ENCODE measurements around the gene MYRFL.
A peak's percentile ranks its signal among the peaks of the same experiment; 100 is the strongest.
"Not testable (repeated sequence)": the region's sequence is repeated elsewhere in the genome, so short reads cannot be mapped to it uniquely, and the experiment has no call there.

The MYRFL gene

DNA sequence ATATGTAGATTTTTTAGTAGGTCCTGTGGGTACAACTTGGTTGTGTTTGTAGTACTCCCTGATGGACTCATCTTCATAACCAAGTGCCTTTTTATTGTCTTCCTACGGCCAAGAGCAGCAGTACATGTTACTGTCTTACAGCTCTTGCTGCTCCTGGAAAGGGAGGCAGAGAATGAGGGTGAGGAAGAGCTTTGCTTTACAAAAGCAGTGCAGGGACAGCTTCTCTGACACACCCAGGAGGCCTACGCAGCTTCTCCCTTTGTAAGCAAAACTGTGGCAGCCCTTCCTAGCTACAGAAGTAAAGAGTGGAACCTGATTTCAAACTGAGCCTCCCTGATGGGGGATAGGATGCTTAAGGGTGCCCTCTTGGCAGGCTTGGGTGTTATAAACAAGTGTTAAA lies 18.6 kb downstream of the MYRFL start:
- DNase-seq (ENCODE audit: low spot score) = no peak

DNA sequence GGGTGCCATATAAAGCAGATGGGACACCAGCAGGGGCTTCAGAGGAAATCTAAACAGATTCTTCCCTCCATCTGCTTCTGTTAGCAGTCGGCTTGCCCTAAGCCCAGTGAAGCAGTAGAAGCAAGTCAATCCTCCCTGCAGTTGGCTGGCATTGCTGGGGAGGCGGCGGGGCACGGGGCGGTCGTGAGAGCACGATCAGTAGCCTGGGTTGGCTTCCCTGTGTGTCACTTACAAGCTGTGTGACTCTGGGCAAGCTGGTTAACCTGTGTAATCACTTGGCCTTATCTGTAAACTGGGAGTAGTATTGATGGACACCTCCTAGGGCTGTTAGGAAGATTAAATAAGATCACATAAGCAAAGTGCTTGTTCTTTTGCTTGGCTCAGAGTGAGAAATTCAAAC lies 19.4 kb downstream of the MYRFL start:
- no peak for DNase-seq (ENCODE audit: low spot score)

DNA sequence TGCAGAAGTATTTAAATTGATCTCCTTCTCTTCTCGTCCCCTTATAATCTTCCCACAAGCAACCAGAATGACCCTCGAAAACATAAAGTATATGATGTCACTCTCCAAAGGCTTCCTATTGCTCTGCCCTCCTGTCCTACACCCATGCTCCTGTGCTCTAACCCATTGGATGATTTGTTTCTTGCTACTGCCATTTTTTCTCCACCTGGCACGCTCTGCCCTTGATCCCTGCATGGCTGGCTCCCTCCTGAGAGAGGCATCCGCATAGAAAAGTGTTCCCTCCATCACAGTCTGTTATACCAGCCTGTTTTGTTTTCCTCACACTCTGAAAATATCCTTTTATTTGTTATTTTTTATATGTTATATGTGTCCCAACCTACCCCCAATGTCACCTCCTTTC lies 19.8 kb downstream of the MYRFL start:
- DNase-seq (ENCODE audit: low spot score) = no peak

DNA sequence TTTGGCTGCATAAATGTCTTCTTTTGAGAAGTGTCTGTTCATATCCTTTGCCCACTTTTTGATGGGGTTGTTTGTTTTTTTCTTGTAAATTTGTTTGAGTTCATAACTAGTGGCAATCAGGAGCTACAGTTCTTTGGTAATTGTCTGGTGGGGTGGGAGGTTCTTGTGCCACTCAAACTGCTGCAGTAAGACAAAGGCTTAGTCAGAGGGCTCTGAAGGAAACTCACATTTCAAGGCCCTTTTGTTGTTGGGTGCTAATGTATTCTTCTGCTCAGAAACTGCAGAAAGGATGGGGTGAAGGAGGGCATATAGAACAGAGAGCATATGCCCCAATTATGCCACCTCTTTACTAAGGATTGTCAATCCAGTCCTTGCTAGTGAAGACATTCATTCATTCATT lies 21.9 kb downstream of the MYRFL start:
- no peak for DNase-seq (ENCODE audit: low spot score)

DNA sequence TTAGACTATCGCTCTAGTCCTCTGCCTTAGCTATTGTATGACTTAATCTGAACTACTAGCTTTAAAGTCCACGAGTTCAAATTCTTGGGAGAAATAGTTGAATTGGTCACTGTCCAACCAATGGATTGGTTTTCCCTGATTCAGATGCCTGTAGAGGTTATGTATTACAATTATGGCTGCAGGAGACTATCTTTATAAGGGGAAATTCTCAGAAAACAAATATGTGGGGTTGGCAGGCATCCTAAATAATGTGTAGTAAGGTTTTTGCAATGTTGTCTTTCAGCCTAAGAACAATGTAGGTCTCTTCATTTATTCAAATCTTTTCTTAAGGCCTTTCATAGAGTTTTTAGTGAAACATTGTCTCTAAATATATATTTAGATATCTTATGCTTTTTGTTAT lies 26.9 kb downstream of the MYRFL start:
- DNase-seq (ENCODE audit: low spot score) = no peak

DNA sequence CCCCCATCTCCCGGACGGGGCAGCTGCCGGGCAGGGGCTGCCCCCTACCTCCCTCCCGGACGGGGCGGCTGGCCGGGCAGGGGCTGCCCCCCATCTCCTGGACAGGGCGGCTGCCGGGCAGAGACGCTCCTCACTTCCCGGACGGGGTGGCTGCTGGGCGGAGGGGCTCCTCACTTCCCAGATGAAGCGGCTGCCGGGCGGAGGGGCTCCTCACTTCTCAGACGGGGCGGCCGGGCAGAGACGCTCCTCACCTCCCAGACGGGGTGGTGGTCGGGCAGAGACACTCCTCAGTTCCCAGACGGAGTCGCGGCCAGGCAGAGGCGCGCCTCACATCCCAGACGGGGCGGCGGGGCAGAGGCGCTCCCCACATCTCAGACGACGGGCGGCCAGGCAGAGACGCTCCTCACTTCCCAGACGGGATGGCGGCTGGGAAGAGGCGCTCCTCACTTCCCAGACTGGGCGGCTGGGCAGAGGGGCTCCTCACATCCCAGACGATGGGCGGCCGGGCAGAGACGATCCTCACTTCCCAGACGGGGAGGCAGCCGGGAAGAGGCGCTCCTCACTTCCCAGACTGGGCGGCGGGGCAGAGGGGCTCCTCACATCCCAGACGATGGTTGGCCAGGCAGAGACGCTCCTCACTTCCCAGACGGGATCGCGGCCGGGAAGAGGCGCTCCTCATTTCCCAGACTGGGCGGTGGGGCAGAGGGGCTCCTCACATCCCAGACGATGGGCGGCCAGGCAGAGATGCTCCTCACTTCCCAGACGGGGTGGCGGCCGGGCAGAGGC lies 28.3 kb downstream of the MYRFL start:
- DNase-seq (ENCODE audit: low spot score) = not testable (repeated sequence)

DNA sequence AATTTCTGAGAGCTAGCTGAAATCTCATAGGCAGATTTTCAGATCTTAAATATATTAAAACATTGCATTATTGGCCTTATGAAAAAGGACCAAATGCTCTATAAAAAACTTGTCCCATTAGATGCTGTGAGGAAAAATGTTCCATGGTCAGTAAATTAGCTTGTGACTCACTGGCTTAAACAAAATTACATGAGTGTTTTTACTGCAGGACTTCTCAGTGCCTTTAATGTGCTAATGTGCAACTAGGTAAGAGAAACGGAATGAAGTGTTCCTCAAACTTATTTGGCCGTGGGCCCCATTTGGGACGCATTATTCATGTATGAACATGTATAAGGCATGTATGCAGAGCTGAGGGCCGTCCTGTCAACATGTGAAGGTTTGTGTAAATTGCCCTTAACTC lies 41.7 kb downstream of the MYRFL start:
- no peak for DNase-seq (ENCODE audit: low spot score)

DNA sequence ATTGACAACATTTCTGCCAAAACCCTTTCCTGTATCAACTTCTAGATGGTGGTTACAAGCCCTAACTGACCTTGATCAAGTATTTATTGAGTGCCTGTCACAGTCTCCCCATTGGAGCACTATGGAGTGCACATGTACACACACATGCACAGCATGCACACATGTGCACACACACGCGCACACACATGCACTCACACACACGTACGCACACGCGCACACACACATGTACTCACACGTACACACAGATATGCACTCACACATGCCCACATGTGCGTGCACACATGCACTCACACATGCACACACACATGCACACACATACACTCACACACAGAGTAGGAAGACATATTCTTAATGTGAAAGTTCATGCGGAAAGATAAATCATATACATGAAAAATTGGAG lies 43.7 kb downstream of the MYRFL start:
- no peak for DNase-seq (ENCODE audit: low spot score)

DNA sequence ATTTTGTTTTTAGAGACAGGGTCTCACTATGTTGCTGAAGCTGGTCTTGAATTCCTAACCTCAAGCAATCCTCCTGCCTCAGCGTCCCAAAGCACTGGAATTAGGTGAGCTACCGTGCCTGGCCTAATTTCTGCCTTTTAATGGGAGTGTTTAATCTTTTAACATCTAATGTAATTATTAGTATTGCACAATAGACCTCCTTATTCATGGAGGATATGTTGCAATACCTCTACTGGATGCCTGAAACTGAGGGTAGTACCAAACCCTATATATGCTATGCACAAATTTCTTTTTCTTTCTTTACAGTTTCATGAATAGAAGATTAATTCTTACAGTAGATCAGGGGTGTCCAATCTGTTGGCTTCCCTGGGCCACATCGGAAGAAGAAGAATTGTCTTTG lies 47.8 kb downstream of the MYRFL start:
- no peak for DNase-seq (ENCODE audit: low spot score)

DNA sequence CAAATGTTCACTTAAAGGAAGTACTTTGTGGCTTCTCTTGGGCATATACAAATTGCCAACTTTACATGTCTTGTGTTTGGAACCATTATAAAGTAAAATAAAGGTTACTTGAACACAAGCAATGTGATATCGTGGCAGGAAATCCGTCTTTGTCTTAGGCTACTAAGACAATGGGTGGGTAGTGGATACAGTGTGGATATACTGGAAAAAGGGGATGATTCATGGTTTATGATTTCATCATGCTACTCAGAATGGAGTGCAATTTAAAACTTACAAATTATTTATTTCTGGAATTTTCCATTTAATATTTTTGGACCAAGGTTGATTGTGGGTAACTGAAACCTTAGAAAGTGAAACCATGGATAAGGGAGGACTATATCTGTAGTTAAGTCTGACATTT lies 48.4 kb downstream of the MYRFL start:
- DNase-seq (ENCODE audit: low spot score) = no peak

DNA sequence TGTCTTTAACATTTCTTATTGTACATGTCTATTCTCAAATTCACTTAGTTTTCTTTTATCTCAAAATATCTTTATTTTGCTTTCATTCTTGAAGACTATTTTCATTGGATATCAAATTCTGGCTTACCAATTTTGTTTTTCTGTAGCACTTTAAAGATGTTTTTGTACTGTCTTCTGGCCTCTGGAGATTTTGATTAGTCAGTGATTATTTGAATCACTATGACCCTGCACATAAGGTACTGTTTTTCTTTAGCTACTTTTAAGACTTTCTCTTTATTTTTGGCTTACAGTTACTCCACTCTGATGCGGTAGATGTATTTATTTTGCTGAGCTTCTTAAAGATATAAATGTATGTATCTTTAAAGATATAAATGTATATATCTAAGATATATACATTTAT lies 49.6 kb downstream of the MYRFL start:
- no peak for DNase-seq (ENCODE audit: low spot score)

DNA sequence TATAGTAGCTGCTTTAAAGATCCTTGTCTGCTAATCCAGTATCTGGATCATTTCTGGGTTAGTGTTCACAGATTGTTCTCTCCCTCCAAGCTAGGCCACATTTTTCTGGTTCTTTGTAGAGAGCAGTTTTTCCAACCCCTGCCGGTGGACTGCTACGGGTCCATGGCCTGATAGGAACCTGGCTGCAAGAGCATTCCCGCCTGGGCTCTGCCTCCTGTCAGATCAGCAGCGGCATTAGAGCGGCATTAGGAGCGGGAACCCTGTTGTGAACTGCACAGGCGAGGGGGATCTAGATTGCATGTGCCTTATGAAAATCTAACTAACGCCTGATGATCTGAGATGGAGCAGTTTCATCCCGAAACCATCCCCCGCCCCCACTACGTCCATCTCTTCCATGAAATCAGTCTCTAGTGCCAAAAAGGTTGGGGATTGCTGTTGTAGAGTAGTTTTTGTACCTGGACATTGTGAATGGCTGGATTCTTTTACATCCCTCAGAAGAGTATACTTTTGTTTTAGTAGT lies 50.4 kb downstream of the MYRFL start:
- no peak for DNase-seq (ENCODE audit: low spot score)

DNA sequence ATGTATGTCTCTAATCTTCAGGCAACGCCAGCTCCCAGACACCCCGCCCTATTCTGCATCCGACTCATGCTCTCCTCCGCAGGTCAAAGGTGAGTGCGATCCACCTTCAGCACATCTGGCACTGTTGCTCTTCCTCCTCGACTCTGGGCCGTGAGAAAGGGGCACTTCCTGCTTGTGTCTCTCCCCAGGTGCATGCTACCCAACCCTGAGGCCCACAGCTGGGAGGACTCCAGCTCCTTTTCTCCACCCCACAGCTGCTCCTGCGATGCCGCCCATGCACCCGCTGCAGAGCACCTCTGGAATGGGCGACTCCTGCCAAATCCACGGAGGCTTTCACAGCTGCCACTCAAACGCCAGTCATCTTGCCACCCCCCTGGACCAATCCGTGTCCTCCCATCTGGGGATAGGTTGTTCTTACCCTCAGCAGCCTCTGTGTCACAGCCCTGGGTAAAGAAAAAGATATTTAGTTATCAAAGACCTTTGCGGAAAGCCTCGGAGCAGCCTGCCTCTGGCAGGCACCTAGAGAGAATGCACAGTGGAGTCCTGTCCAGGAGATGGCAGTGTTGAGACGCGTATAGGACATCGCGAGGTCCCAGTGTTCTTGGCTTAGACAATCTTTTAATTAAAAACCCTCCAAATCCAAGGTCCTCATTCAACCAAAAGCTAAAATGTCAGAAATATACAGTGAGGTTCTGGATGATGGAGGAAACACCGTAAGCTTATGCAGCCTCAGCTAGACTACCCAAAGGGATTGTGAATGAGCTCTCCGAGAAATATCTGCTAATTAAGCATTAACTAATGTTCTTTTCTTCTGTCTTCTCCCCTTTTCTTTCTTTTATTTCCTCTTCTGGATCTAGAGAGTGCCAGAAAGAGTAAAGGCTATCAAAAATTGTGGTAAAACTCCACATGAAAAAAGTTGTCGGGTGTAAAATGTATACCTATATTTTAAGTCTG lies 54.3 kb downstream of the MYRFL start:
- DNase-seq (ENCODE audit: low spot score) = peak; percentile 88

DNA sequence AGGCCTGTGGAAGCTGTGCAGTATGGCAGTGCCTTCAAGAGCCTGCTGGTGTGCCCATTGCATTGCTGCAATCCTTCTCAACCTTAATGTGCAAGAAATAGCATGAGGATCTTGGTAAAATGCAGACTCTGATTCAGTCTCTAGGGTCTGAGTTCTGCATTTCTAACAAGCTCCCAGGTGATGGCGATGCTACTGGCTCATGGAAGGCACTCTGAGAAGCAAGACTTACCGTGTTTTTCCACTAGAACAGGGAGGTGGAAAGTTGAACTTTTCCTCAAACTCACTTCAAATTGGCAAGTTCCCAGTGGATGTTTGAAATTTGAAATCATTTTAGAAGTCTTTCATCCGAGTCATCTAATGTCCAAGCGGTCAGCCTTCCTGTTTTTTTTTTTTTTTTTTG lies 55.5 kb downstream of the MYRFL start:
- no peak for DNase-seq (ENCODE audit: low spot score)

DNA sequence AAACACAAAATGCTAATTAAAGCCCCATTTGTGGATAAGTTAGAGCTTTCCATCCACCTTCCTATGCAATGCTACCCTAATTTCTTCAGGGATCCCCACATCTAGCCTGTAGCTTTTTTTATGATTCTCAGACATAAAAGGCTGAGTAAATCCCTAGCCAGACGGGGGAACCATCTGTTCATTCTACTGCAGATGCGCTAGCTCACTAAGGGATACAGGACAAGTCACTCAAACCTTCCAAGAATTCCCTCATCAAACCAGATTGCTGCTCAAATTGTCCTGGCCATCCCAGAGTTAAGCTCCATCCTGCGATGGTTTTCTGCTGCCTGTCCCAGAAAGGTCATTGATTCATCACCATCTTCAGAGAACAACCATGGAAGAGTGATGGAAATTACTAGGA lies 56.7 kb downstream of the MYRFL start:
- no peak for DNase-seq (ENCODE audit: low spot score)

DNA sequence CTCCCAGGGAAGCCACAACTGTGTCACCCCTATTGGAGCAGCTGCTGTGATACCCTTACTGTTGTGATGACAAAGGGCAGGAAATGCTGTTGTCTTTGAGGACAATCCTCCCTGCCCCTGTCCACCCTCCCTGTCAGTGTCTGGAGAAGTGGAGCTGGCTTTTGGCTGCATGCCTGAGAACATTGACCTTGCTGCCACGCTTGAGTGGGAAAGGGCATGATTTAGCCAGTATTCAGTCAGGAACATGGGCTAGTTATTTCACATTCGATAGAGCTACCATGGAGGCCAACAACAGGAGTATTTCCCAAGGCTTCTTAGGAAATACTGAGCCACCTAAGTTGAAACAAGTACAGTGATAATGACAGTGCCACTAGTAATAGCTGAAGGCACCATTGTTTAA lies 59.4 kb downstream of the MYRFL start:
- DNase-seq (ENCODE audit: low spot score) = no peak

DNA sequence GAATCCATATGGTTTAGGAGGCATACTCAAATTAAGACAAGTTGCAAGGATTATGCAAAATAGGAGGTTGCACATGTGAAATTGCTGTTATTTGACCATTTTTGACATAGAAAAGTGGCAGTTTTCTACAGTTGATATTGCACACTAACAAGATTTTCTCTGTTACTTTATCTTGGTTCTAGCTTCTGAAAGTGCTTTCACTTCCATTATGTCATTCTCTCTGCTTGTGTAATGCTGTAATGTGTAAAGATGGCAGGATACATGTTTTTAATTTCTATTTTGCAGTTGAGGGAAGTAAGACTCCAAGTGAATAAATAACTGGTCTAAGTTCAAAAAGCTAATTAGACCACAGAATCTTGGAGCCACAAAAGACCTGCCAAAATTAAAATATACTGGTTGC lies 60.6 kb downstream of the MYRFL start:
- no peak for DNase-seq (ENCODE audit: low spot score)

DNA sequence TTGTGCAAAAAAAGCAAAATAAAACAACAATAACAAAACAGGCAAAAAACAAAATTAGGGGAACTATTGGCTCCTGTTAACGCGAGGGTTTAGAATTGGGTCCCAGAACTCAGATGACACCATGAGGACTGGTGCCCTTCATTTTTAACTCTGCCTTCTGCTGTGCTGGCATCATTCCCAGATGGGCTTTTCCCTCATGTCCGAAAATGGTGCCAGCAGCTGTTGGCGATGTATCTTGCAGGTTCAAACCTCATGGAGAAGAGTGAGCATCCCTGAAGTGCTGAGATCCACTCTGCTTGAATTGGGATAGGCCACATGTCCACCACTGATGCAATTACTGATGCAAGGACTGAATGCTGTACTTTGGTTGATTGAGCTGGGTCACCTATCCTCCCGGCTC lies 61.1 kb downstream of the MYRFL start:
- no peak for DNase-seq (ENCODE audit: low spot score)

DNA sequence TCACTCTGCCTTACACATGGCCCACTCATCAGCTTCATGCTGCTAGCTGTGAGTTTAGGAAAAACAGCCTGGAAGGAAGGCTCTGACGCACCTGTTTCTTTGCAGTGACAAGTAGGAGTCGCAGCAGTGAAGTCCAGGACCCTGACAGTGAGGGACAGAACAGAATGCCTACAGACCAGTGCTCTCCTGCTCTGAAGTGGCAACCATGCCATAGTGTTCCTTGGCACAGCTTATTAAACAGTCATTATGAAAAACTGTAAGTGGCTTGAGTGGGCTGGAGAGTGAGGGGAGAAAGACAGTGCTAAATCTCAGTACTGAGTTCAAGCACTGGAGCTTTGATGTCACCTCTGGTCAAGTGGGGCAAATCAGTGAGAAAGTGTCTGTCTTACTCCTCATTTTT lies 61.7 kb downstream of the MYRFL start:
- DNase-seq (ENCODE audit: low spot score) = no peak

DNA sequence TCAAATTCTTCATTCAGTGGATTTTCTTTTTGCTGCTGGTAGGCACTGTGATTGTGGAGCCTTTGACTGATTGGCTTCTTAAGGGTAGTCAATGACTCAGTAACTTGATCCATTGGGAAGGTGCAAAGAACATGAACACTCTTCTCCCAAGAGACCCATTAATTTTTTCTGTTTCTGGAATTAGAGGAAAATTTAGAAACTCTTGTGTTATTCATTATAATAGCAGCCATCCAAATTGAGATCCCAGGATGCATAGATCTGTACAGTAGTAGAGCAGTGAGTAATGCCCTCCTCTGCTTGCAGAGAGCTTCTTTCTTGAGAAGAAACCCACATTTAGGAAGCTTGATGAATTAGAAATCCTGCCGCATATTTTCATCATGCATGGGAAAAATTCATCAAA lies 63.9 kb downstream of the MYRFL start:
- DNase-seq (ENCODE audit: low spot score) = no peak

DNA sequence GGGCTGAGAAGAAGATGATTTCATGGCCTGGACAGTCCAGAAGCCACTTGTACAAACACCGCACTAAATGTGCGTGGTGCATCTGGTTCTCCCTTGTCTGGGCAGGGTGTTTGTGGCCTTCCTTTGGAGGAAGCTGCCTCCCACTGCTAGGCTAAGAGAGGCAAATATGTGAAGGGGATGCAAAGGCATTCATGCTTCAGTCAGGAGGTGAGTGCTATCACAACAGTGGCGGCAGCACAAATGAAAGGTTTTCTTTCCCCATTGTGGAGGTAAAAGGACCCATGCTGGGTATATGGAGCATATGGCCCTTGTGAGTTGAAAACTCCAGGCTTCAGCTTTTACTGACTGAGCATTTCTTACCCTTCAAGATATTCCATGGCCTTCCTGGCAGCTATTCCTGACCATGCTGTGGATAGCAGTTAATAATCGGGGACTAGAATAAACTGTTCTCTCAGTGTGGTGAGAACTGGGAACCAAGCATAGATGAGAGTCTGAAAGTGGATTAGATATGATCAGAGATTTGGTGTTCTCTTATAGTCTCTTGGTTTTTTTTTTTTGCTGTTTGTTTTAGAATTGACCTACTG lies 69.9 kb downstream of the MYRFL start:
- DNase-seq (ENCODE audit: low spot score) = no peak

DNA sequence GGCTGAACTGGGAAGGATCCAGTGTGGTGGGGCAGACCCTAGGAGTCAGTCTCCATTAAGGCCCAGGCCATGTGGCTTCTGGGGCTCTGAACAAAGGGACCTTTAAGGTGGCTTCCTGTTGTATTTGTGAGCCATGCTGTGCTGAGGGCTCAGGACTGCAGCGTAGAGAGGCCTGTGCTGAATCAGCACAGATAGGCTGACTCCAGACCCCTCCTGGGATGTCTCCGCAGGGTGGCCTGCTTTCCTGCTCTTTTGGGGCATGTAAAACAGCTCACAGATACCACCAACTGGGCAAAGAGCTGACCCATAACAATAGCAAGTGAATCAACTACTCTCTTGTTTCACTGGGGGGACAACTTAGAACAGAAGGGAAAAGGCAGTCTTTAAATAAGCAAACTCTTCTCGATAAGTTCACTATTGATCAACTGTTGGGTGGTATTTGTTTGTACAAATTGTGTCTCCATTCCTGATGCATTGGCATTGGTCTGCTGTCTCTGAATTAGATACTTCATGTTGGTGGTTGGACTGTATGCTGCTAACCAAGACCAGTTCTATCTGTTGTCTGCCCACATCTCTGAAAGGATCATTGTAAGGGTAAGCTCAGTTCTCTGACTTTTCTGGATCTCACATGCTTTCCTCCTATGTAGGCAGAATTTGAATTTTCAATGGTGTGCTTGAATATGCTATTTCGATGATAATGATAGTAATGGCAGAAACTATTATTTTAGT lies 71.8 kb downstream of the MYRFL start:
- DNase-seq (ENCODE audit: low spot score) = no peak

Measured in COLO829 (cell line).